HL-60 (cell line): Measurements from ENCODE around the gene CD81.

ENCODE experiments used
- DNase-seq, 2 experiments: peaks; one replicate each; pipeline ENCODE4 v3.0.0-alpha.2; 2010 to 2020; ENCODE audit warnings: low read depth in 1 of 2, low spot score in 1 of 2
- H3K27ac ChIP-seq: fragments of 250-450 bp; sonication (Bioruptor Pico); replicated peaks from 2 replicates; pipeline ENCODE4 v1.5.1; 2020; ENCODE audit warnings: mild to moderate bottlenecking, moderate library complexity
- H3K27me3 ChIP-seq: fragments of 250-450 bp; sonication (Bioruptor Pico); 2 replicates; pipeline ENCODE4 v1.5.1; 2021; ENCODE audit warnings: mild to moderate bottlenecking, moderate library complexity; ENCODE audit not compliant: insufficient read depth, poor library complexity, severe bottlenecking
- H3K4me3 ChIP-seq: replicated peaks from 2 replicates; pipeline ENCODE4 v1.5.1; 2011; ENCODE audit warnings: mild to moderate bottlenecking, control low read depth, low read length; ENCODE audit not compliant: insufficient read depth
- GABPA ChIP-seq: IDR thresholded peaks from 2 replicates; pipeline ENCODE4 v1.6.1; 2012; ENCODE audit warnings: low read depth
- POLR2AphosphoS5 ChIP-seq: IDR thresholded peaks from 2 replicates; pipeline ENCODE4 v1.6.1; 2012; ENCODE audit warnings: low read depth
- SPI1 ChIP-seq: IDR thresholded peaks from 2 replicates; pipeline ENCODE4 v1.6.1; 2012; ENCODE audit warnings: low read depth, mild to moderate bottlenecking, borderline replicate concordance
- TF ChIP-seq, protein P1 (sequence below): IDR thresholded peaks from 2 replicates; pipeline ENCODE4 v1.6.1; 2012; ENCODE audit warnings: low read depth; ENCODE audit not compliant: insufficient replicate concordance
- TF ChIP-seq, protein P2 (sequence below): IDR thresholded peaks from one replicate; pipeline ENCODE4 v1.5.1; 2011; ENCODE audit warnings: low read length, control low read depth, inconsistent platforms; ENCODE audit not compliant: insufficient read depth

Gene CD81

DNA sequence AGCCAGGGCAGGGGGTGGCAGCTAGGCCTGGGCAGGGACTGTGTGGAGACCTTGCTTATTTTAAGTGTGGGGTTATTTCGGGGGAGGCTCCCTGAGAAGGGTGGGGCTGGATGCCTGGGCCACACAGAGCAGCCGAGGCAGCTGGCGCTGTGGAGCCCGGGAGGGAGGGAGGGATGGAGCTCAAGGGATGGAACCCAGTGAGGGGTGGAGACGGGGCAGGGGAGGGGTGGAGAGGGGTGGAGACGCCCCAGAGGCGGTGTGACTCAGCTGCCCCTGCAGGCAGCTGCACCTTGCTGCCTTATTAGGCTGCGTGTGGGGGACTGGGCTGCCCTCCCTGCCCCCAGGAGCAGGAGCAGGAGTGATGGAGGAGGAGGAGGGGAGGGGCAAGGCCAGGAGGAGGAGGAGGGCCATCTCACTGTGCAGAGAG, 13.6 kb downstream of the CD81 start:
- H3K27me3 ChIP-seq: no peaks in the 10 kb centered on the region
- no peak for DNase-seq
- no peak overlapping the region for H3K4me3 ChIP-seq
- H3K27ac ChIP-seq: no peak overlapping the region
- TF ChIP-seq, protein P1, sequence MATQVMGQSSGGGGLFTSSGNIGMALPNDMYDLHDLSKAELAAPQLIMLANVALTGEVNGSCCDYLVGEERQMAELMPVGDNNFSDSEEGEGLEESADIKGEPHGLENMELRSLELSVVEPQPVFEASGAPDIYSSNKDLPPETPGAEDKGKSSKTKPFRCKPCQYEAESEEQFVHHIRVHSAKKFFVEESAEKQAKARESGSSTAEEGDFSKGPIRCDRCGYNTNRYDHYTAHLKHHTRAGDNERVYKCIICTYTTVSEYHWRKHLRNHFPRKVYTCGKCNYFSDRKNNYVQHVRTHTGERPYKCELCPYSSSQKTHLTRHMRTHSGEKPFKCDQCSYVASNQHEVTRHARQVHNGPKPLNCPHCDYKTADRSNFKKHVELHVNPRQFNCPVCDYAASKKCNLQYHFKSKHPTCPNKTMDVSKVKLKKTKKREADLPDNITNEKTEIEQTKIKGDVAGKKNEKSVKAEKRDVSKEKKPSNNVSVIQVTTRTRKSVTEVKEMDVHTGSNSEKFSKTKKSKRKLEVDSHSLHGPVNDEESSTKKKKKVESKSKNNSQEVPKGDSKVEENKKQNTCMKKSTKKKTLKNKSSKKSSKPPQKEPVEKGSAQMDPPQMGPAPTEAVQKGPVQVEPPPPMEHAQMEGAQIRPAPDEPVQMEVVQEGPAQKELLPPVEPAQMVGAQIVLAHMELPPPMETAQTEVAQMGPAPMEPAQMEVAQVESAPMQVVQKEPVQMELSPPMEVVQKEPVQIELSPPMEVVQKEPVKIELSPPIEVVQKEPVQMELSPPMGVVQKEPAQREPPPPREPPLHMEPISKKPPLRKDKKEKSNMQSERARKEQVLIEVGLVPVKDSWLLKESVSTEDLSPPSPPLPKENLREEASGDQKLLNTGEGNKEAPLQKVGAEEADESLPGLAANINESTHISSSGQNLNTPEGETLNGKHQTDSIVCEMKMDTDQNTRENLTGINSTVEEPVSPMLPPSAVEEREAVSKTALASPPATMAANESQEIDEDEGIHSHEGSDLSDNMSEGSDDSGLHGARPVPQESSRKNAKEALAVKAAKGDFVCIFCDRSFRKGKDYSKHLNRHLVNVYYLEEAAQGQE: no peak
- no peak for TF ChIP-seq SPI1
- TF ChIP-seq, protein P2, sequence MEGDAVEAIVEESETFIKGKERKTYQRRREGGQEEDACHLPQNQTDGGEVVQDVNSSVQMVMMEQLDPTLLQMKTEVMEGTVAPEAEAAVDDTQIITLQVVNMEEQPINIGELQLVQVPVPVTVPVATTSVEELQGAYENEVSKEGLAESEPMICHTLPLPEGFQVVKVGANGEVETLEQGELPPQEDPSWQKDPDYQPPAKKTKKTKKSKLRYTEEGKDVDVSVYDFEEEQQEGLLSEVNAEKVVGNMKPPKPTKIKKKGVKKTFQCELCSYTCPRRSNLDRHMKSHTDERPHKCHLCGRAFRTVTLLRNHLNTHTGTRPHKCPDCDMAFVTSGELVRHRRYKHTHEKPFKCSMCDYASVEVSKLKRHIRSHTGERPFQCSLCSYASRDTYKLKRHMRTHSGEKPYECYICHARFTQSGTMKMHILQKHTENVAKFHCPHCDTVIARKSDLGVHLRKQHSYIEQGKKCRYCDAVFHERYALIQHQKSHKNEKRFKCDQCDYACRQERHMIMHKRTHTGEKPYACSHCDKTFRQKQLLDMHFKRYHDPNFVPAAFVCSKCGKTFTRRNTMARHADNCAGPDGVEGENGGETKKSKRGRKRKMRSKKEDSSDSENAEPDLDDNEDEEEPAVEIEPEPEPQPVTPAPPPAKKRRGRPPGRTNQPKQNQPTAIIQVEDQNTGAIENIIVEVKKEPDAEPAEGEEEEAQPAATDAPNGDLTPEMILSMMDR: no peak
- TF ChIP-seq POLR2AphosphoS5: no peak
- TF ChIP-seq GABPA: no peak

DNA sequence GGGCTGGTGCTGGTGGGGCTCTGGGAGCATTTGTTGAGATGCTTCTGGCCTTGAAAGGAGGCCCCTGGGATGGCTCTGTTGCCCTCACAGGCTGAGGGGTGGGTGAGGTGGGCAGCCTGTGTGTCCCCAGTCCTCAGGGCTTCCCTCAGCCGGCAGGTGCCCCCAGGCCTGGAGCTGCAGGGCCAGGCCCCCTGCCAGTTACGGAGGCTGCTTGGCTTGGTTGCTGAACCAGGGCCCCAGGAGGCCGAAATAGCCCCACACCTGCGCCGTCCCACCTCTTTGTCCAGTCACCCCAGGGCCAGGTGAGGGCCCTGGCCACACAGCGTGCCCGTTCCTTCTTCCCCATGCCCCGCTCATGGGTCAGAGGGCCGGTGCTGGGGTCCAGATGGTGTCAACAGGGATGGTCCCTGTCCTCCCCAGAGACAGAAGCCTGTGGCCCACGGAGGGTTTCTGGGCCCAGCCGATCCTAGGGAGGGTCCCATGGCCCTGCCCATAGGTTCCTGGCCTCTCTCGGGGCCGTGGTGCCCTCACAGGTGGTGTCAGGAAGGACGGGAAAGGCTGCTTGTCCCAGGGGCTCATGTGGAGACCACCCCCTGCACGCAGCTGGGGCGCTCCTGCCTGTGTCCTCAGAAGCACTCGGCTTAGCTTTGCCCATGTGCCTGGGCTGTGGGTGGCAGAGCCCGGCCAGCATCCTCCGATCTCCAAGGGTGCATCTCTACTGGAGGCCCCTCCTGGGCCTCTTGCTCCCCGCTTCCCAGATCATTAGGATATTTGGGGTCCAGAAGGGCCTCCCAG, 14.3 kb downstream of the CD81 start:
- no peak overlapping the region for H3K27ac ChIP-seq
- H3K27me3 ChIP-seq: no peaks in the 10 kb centered on the region
- DNase-seq: no peak
- H3K4me3 ChIP-seq: no peak overlapping the region
- TF ChIP-seq GABPA (no peak), SPI1 (no peak), POLR2AphosphoS5 (no peak)
- TF ChIP-seq, protein P2: no peak
- TF ChIP-seq, protein P1: no peak

DNA sequence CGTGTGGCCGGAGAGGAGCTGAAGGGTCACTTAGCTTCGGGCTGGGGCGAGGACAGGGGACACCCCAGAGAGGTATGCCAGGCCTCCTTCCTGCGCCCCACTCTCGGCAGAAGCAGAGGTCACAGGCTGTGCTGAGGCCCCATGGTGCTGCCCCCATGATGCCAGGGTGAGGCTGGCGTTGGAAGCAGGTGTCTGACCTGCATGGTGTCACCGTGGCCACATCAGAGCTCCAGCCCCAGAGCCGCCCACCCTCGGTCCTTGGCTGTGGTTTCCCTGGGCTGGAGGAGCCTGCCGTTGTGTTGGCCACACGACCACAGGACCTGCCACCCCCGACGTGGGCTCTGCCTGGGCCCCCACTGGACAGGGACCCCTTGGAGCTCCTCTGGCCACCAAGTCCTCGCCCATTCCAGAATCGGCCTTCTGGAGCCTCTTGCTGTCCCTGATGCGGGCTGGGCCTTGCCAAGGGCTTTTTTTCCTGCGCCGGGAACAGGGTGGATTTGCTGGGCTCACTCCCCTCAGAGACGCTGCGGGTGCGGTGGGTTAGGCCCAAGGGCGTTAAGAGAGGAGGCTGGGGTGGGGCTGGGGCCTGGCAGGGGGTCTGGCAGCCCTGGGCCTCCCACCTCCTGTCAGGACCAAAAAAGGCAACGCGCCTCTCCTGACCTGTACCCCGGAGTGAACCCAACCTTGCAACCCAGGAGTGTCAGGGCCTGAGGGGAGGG, 15.3 kb downstream of the CD81 start:
- no peak for DNase-seq
- TF ChIP-seq, protein P2: no peak
- no peak for TF ChIP-seq GABPA
- no peak overlapping the region for H3K4me3 ChIP-seq
- H3K27me3 ChIP-seq: no peaks in the 10 kb centered on the region
- no peak overlapping the region for H3K27ac ChIP-seq
